Upper lobe of left lung (tissue), 6 donors: ENCODE data around the gene NCOA6. TPM values are rescaled to one million over a fixed set of nuclear protein-coding genes. Genes with fewer than 3 reads are reported as not detected.

Source experiments
- ATAC-seq, 2 donors: fragments of 200-7000 bp; cut with Tn5 transposase; one replicate each; pipeline ENCODE4 v1.9.1; 2022; ENCODE audit warnings: mild to moderate bottlenecking in 2 of 2, moderate library complexity in 2 of 2; ENCODE audit not compliant: low FRiP score in 2 of 2
- DNase-seq, 2 donors: peaks; one replicate each; pipeline ENCODE4 v3.0.0-alpha.2; 2019 to 2020
- H3K27ac ChIP-seq, 4 donors: fragments of 200-600 bp; sonication (generic); one replicate each; pipeline ENCODE4 v1.5.1; 2016 to 2019
- H3K27me3 ChIP-seq, 4 donors: fragments of 200-600 bp; sonication (generic); one replicate each; pipeline ENCODE4 v1.5.1; 2017 to 2019
- H3K36me3 ChIP-seq, 4 donors: fragments of 200-600 bp; sonication (generic); one replicate each; pipeline ENCODE4 v1.5.1; 2016 to 2019
- H3K4me1 ChIP-seq, 4 donors: fragments of 200-600 bp; sonication (generic); one replicate each; pipeline ENCODE4 v1.5.1; 2018 to 2019
- H3K4me3 ChIP-seq, 4 donors: fragments of 200-600 bp; sonication (generic); one replicate each; pipeline ENCODE4 v1.5.1; 2017 to 2019; ENCODE audit warnings: mild to moderate bottlenecking in 2 of 4, moderate library complexity in 1 of 4
- H3K9me3 ChIP-seq, 4 donors: fragments of 200-600 bp; sonication (generic); one replicate each; pipeline ENCODE4 v1.5.1; 2018 to 2019
- EP300 ChIP-seq, 4 donors: sonication (generic); formaldehyde crosslinking; IDR thresholded peaks; one replicate each; pipeline ENCODE4 v1.5.1; 2017; ENCODE audit warnings: antibody characterized with exemption in 4 of 4, control low read depth in 2 of 4
- POLR2A ChIP-seq, 4 donors: fragments of 450-650 bp; IDR thresholded peaks; one replicate each; pipeline ENCODE4 v1.5.1; 2016 to 2017; ENCODE audit warnings: antibody characterized with exemption in 4 of 4, mild to moderate bottlenecking in 2 of 4
- POLR2AphosphoS5 ChIP-seq, 2 donors: sonication (generic); formaldehyde crosslinking; IDR thresholded peaks; one replicate each; pipeline ENCODE4 v1.5.1; 2017; ENCODE audit warnings: antibody characterized with exemption in 2 of 2
- WGBS, 2 donors: methylation state at CpG; one replicate each; pipeline ENCODE4 v1.1.5; 2017 to 2018; 5-methylcytosine and 5-hydroxymethylcytosine counted together
- total RNA-seq, 6 donors: library from RNA; depleted of rRNA in 4 of 6; stranded (reverse); fragments of >200 nt in 4 of 6; gene quantifications; one replicate each; pipeline versions ENCODE4 v1.1.0 to v1.2.1, GENCODE V29; 2016 to 2021
- TF ChIP-seq, protein P1 (sequence below), 6 experiments: fragments of 450-650 bp in 4 of 6; fragments of 200-600 bp in 2 of 6; sonication (generic) in 2 of 6; IDR thresholded peaks; one replicate each; pipeline ENCODE4 v1.5.1; 2016 to 2019; ENCODE audit warnings: antibody characterized with exemption in 6 of 6
- donor health status: DM: no; HTN: no; CAD: no; lungs with moderate emphysema.
- donor health status: DM: no; HTN: yes; CAD: no; lungs with severe emphysema.

NCOA6 gene
- 10 to 100 TPM; 23.0 to 68.1 (median 25.8) TPM for total RNA-seq

DNA sequence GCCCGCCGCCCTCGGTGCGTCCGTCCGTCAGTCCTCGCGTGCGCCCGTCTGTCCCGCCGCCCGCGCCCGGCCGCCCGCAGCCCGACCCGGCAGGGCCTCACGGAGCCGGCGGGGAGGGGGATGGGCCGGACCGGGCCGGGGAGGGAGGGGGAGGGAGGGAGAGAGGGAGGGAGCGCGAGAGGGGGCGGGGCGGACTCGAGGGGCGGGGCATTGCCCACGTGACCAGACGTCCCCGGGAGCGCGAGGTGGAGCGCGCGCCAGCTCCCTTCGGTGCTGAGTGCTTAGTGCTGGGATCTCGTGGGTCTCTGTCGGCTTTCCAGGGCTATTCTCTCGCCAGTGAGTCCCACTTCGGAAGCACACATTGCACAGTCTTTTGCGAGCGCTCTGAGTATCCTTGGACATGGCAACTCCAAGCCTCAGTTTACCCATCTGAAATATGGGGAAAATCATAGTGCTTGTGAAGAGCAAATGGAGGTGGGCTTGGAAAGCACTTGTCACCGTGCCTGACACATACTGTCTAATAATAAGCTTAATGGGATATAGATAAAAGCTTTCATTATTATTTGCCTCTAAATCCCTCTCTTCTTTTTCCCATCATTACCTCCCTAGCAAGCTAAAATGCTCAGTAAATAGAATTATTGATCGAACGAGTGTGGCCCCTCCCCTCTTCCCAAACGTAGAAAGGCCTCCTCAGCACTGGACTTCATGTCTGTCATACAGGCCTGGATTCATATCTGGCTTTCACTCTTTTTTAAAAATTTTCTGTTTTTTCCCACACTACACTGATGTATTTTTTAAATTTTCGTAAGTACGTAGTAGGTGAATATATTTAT lies at the start of gene NCOA6:
Gene NCOA6 (minus strand): TSS at position 122 of the 833 bp plus-strand sequence. CDS start 43,296 bp downstream, outside the sequence.
- H3K4me1 ChIP-seq = peaks cover 17 to 25% (median 21%) of the 10 kb centered on the region in 4 donors
- WGBS, 2 donors = 16 to 52% methylated on average over 8 to 30 of the region's 52 CpGs
- peak; percentile 88 to 94 for ATAC-seq
- H3K27me3 ChIP-seq = no peaks in the 10 kb centered on the region
- no peaks in the 10 kb centered on the region for H3K9me3 ChIP-seq
- H3K36me3 ChIP-seq = no peaks in the 10 kb centered on the region
- peak; percentile 87 to 97 for DNase-seq
- TF ChIP-seq POLR2A (IDR thresholded peaks at IDR 0.05) (no peak), POLR2AphosphoS5 (IDR thresholded peaks at IDR 0.05) (no peak)
- H3K4me3 ChIP-seq = peak within 1 kb of the TSS; percentile 86 to 98 (median 92)
- H3K27ac ChIP-seq = peak within 1 kb of the TSS; percentile 91 to 98 (median 94)

DNA sequence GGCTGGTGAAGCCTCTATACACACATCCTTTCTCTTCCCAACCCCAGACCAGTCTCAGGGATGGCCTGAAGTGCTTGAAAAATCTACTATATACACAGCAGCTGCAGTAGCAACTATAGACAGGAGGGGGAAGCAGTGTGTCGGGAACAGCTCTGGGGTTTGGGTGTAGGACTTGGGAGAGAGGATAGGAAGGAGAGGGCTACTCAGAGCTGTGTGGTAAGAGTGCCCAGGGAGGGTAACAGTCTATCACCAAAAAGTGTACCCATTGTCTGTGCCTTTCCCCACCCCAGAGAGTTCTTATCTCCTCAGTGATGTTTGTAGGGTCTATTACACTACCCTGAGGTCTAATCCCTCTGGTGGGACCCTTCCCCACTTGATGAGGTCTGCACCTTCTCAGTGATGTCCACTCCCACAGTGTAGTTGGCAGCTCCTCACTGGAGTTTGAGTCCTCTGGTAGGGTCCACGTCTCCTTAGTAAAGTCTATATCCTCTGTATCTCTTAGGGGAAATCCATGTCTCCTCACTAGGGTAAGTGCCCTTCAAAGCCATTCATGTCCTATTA lies 48.7 kb upstream of the NCOA6 start:
- DNase-seq (peak in 1 of 2 donors; percentile 85), ATAC-seq (peak; percentile 72 to 75)
- H3K27me3 ChIP-seq = no peaks in the 10 kb centered on the region
- TF ChIP-seq, protein P1, sequence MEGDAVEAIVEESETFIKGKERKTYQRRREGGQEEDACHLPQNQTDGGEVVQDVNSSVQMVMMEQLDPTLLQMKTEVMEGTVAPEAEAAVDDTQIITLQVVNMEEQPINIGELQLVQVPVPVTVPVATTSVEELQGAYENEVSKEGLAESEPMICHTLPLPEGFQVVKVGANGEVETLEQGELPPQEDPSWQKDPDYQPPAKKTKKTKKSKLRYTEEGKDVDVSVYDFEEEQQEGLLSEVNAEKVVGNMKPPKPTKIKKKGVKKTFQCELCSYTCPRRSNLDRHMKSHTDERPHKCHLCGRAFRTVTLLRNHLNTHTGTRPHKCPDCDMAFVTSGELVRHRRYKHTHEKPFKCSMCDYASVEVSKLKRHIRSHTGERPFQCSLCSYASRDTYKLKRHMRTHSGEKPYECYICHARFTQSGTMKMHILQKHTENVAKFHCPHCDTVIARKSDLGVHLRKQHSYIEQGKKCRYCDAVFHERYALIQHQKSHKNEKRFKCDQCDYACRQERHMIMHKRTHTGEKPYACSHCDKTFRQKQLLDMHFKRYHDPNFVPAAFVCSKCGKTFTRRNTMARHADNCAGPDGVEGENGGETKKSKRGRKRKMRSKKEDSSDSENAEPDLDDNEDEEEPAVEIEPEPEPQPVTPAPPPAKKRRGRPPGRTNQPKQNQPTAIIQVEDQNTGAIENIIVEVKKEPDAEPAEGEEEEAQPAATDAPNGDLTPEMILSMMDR (IDR thresholded peaks at IDR 0.05) = peak; percentile 82 to 94 (median 89)
- TF ChIP-seq POLR2A (IDR thresholded peaks at IDR 0.05) = no peak
- TF ChIP-seq POLR2AphosphoS5 (IDR thresholded peaks at IDR 0.05) = no peak
- no peak for TF ChIP-seq EP300 (IDR thresholded peaks at IDR 0.05)
- peak overlapping the region; percentile 88 to 97 (median 92) for H3K27ac ChIP-seq
- no peaks in the 10 kb centered on the region for H3K36me3 ChIP-seq
- H3K4me3 ChIP-seq = no peak overlapping the region
- 23 to 33% methylated on average over 2 of the region's 2 CpGs for WGBS, 2 donors
- H3K4me1 ChIP-seq = peaks cover 34 to 60% (median 47%) of the 10 kb centered on the region in 4 donors
- no peaks in the 10 kb centered on the region for H3K9me3 ChIP-seq

DNA sequence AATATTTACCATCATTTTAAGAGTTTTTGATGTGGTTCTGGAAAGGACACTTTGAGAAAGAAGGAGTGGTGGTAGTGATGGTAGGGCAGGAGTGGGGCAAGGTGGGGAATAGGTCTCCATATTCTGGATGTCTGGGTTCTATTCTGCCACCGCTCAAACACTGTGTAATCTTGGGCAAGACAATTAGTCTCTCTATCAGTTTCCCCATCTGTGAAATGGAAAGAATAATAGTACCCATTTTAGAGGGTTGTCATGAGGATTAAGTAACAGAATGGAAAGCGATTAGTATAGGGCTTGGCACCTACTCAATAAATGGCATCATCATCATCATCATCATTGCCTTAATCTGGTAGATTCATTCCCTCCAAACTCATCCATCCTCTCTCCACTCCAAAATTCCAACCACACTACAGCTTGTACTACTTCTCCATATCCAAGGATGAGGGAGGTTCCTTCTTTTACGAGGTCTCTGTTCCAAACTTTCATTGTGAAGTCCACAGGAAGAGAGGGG lies 48.2 kb upstream of the NCOA6 start:
- WGBS, 2 donors = 49 to 61% methylated on average over 3 of the region's 3 CpGs
- Histone ChIP-seq H3K4me3 (no peak overlapping the region), H3K4me1 (peaks cover 34 to 58% (median 47%) of the 10 kb centered on the region in 4 donors), H3K27me3 (no peaks in the 10 kb centered on the region), H3K36me3 (no peaks in the 10 kb centered on the region), H3K9me3 (no peaks in the 10 kb centered on the region), H3K27ac (peak overlapping the region in 3 of 4 donors; percentile 54 to 94 (median 90))
- DNase-seq (no peak), ATAC-seq (no peak)
- TF ChIP-seq, protein P1 (IDR thresholded peaks at IDR 0.05) = no peak
- no peak for TF ChIP-seq POLR2A (IDR thresholded peaks at IDR 0.05)
- no peak for TF ChIP-seq POLR2AphosphoS5 (IDR thresholded peaks at IDR 0.05)
- TF ChIP-seq EP300 (IDR thresholded peaks at IDR 0.05) = no peak

DNA sequence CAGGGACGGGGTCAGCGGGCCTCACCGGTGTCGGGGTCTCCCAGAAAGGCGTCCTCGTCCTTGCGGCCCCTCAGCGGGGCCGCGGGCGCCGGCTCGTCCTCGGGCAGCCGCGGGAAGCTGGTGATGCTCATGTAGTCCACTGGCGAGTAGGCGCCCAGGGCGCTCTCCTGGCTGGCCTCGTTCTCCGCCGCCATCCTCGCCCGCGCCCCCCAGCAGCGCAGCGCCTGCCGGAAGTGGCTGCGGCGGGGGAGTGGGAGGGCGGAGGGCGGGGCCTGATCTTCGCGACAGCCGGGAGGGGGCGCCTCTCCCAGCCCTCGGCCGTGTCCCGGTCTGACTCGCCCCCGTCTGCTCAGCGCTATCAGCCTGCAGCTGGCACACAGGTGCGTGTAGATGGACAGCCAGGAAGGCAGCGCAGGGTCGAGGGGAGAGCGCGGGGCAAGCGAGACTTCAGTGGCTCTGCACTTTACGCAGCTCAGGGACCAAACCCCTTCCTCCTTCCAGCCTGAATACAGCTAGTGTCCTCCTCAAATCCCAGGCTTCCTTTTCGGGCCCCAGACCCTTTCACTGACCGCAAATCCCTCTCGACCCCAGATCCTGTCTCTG lies 47.3 kb upstream of the NCOA6 start, which contains the start of gene GGT7:
Gene GGT7 (minus strand): TSS at position 235 of the 603 bp plus-strand sequence. CDS start 41 bp downstream, at position 194.
- peak within 1 kb of the TSS; percentile 39 to 71 (median 59) for H3K4me3 ChIP-seq
- ATAC-seq = peak; percentile 66 to 80
- WGBS, 2 donors = 0 to 4% methylated on average over 8 to 24 of the region's 52 CpGs
- peak within 1 kb of the TSS in 3 of 4 donors; percentile 52 to 60 (median 54) for H3K27ac ChIP-seq
- H3K4me1 ChIP-seq = peaks cover 34 to 49% (median 40%) of the 10 kb centered on the region in 4 donors
- no peaks in the 10 kb centered on the region for H3K36me3 ChIP-seq
- no peaks in the 10 kb centered on the region for H3K27me3 ChIP-seq
- H3K9me3 ChIP-seq = no peaks in the 10 kb centered on the region
- DNase-seq = peak; percentile 93 to 96
- peak in 1 of 4 donors; percentile 38 for TF ChIP-seq EP300 (IDR thresholded peaks at IDR 0.05)
- peak; percentile 46 to 62 for TF ChIP-seq POLR2AphosphoS5 (IDR thresholded peaks at IDR 0.05)
- TF ChIP-seq POLR2A (IDR thresholded peaks at IDR 0.05) = peak in 2 of 4 donors; percentile 36 to 63
- TF ChIP-seq, protein P1 (IDR thresholded peaks at IDR 0.05) = peak; percentile 70 to 84 (median 75)
